ENCODE measurements around the gene THSD8.

GRCh38 chr19:12786952-12787351 lies 14.9 kb upstream of the THSD8 start:
- TF ChIP-seq CTCF (IDR thresholded peaks at IDR 0.05) (no peak), EZH2 (IDR thresholded peaks at IDR 0.05) (no peak), EZH2phosphoT487 (IDR thresholded peaks at IDR 0.05) (no peak)
